ENCODE data around the gene FRY. TPM values are rescaled to one million over a fixed set of nuclear protein-coding genes. Genes with fewer than 3 reads are reported as not detected.

Gene FRY
- total RNA-seq, 2 donors from 2014 or later = 16.4 to 33.3 TPM

GRCh38 chr13:32254916-32255723 is 223.5 kb downstream of the FRY start:
- H3K4me1 ChIP-seq (replicated peaks) = no peaks in the 10 kb centered on the region
- no peak for TF ChIP-seq POLR2AphosphoS5 (IDR thresholded peaks at IDR 0.05)
- TF ChIP-seq, protein P1, sequence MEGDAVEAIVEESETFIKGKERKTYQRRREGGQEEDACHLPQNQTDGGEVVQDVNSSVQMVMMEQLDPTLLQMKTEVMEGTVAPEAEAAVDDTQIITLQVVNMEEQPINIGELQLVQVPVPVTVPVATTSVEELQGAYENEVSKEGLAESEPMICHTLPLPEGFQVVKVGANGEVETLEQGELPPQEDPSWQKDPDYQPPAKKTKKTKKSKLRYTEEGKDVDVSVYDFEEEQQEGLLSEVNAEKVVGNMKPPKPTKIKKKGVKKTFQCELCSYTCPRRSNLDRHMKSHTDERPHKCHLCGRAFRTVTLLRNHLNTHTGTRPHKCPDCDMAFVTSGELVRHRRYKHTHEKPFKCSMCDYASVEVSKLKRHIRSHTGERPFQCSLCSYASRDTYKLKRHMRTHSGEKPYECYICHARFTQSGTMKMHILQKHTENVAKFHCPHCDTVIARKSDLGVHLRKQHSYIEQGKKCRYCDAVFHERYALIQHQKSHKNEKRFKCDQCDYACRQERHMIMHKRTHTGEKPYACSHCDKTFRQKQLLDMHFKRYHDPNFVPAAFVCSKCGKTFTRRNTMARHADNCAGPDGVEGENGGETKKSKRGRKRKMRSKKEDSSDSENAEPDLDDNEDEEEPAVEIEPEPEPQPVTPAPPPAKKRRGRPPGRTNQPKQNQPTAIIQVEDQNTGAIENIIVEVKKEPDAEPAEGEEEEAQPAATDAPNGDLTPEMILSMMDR (IDR thresholded peaks at IDR 0.05) = no peak
- no peak for TF ChIP-seq POLR2A (IDR thresholded peaks at IDR 0.05)
- peak overlapping the region; percentile 61 to 71 for H3K27ac ChIP-seq
- intact Hi-C loops (cut with DNase I) = no loop called here
- no peaks in the 10 kb centered on the region for H3K9me3 ChIP-seq
- H3K4me3 ChIP-seq = peak overlapping the region; percentile 5 to 8
- 63% methylated on average over 10 of the region's 10 CpGs for WGBS
- DNase-seq (ENCODE audit: low spot score) = no peak
- no peaks in the 10 kb centered on the region for H3K27me3 ChIP-seq (replicated peaks; ENCODE audit: insufficient read depth)
- no peaks in the 10 kb centered on the region for H3K36me3 ChIP-seq

DNA sequence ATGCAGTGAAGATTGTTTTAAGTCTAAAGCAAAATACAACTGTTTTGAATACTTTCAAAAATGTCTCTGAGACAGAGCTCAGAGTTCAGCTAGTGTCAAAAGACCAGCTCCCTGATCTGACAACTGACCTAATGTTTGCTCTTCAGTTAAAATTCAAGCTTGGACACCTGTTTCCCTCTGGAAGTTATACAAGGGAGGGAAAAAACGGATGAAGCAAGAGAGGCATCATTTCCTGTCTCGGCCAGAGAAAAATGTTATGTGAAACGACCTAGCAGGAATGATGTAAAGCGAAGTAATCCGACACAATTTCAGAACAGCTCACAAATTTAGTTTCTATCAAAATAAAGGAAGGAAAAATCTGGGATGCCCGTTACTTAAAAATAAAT is 224.1 kb downstream of the FRY start:
- TF ChIP-seq POLR2AphosphoS5 (IDR thresholded peaks at IDR 0.05) (no peak), POLR2A (IDR thresholded peaks at IDR 0.05) (no peak)
- TF ChIP-seq, protein P1 (IDR thresholded peaks at IDR 0.05) = no peak
- Histone ChIP-seq H3K27ac (peak overlapping the region; percentile 61 to 71), H3K9me3 (no peaks in the 10 kb centered on the region), H3K4me1 (replicated peaks) (no peaks in the 10 kb centered on the region), H3K27me3 (replicated peaks; ENCODE audit: insufficient read depth) (no peaks in the 10 kb centered on the region), H3K4me3 (no peak overlapping the region), H3K36me3 (no peaks in the 10 kb centered on the region)
- DNase-seq (ENCODE audit: low spot score) = no peak
- 61% methylated on average over 6 of the region's 6 CpGs for WGBS
- intact Hi-C loops (cut with DNase I) = no loop called here

GRCh38 chr13:32256243-32256642 is 224.7 kb downstream of the FRY start:
- Histone ChIP-seq H3K27ac (no peak overlapping the region), H3K27me3 (replicated peaks; ENCODE audit: insufficient read depth) (no peaks in the 10 kb centered on the region), H3K9me3 (no peaks in the 10 kb centered on the region), H3K36me3 (no peaks in the 10 kb centered on the region), H3K4me1 (replicated peaks) (no peaks in the 10 kb centered on the region), H3K4me3 (no peak overlapping the region)
- 77% methylated on average over 4 of the region's 4 CpGs for WGBS
- intact Hi-C loops (cut with DNase I) = no loop called here
- no peak for DNase-seq (ENCODE audit: low spot score)
- TF ChIP-seq POLR2AphosphoS5 (IDR thresholded peaks at IDR 0.05) (no peak), POLR2A (IDR thresholded peaks at IDR 0.05) (no peak)
- TF ChIP-seq, protein P1 (IDR thresholded peaks at IDR 0.05) = no peak

DNA sequence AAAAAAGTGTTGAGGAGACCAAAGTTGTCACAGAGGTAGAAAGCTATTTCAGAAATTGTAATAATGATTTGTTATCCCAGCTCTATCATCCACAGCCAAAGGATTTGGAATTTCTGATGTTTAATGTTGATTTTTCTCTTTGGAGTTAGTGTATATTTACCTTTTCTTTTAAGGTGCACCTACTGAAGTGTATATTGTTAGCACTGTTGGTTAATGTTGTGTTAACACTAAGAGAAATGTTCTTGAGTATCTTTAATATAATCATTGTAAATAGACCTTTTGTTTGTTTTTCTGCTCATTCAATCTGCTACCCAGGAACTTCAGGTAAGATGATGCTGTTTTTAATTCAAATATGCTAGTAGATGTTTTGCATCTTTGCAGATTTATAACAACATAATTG is 226.1 kb downstream of the FRY start:
- DNase-seq (ENCODE audit: low spot score) = no peak
- no peaks in the 10 kb centered on the region for H3K36me3 ChIP-seq
- no peaks in the 10 kb centered on the region for H3K9me3 ChIP-seq
- no peak overlapping the region for H3K27ac ChIP-seq
- no peak overlapping the region for H3K4me3 ChIP-seq
- intact Hi-C loops (cut with DNase I) = no loop called here
- no peaks in the 10 kb centered on the region for H3K4me1 ChIP-seq (replicated peaks)
- TF ChIP-seq, protein P1 (IDR thresholded peaks at IDR 0.05) = no peak
- no peak for TF ChIP-seq POLR2A (IDR thresholded peaks at IDR 0.05)
- TF ChIP-seq POLR2AphosphoS5 (IDR thresholded peaks at IDR 0.05) = no peak
- no peaks in the 10 kb centered on the region for H3K27me3 ChIP-seq (replicated peaks; ENCODE audit: insufficient read depth)

GRCh38 chr13:32259116-32259515 is 227.5 kb downstream of the FRY start:
- no peak for TF ChIP-seq POLR2A (IDR thresholded peaks at IDR 0.05)
- TF ChIP-seq POLR2AphosphoS5 (IDR thresholded peaks at IDR 0.05) = no peak
- TF ChIP-seq, protein P1 (IDR thresholded peaks at IDR 0.05) = peak in 1 of 4 experiments; percentile 18
- Histone ChIP-seq H3K4me3 (no peak overlapping the region), H3K36me3 (no peaks in the 10 kb centered on the region), H3K27me3 (replicated peaks; ENCODE audit: insufficient read depth) (no peaks in the 10 kb centered on the region), H3K27ac (no peak overlapping the region), H3K9me3 (no peaks in the 10 kb centered on the region), H3K4me1 (replicated peaks) (no peaks in the 10 kb centered on the region)
- intact Hi-C loops (cut with DNase I) = no loop called here
- WGBS = 95% methylated on average over 1 of the region's 1 CpG
- no peak for DNase-seq (ENCODE audit: low spot score)
